Neural cell (in vitro differentiated cells): ENCODE measurements around the gene TFR2.

Experiments used
- EP300 ChIP-seq: fragments of 450-650 bp; conservative IDR thresholded peaks from 2 replicates; pipeline ENCODE4 v1.6.1; 2014; ENCODE audit warnings: antibody characterized with exemption, mild to moderate bottlenecking, moderate library complexity; ENCODE audit not compliant: poor library complexity, severe bottlenecking
- EZH2 ChIP-seq: fragments of 200-600, 300-800 bp; shearing (Covaris generic), sonication (generic); IDR thresholded peaks from 2 replicates; pipeline ENCODE4 v1.6.1; 2014; ENCODE audit warnings: antibody characterized with exemption, low read length, borderline replicate concordance, mild to moderate bottlenecking; ENCODE audit not compliant: insufficient read depth, poor library complexity, severe bottlenecking
- MXI1 ChIP-seq: fragments of 450-650 bp; conservative IDR thresholded peaks from 2 replicates; pipeline ENCODE4 v1.6.1; 2014; ENCODE audit warnings: antibody characterized with exemption, mild to moderate bottlenecking; ENCODE audit not compliant: poor library complexity, severe bottlenecking
- POLR2AphosphoS5 ChIP-seq: IDR thresholded peaks from 2 replicates; pipeline ENCODE4 v1.6.1; 2012
- SMC3 ChIP-seq: fragments of 450-650 bp; conservative IDR thresholded peaks from 2 replicates; pipeline ENCODE4 v1.6.1; 2014; ENCODE audit warnings: antibody characterized with exemption, mild to moderate bottlenecking, moderate library complexity; ENCODE audit not compliant: poor library complexity
- TAF1 ChIP-seq: IDR thresholded peaks from 2 replicates; pipeline ENCODE4 v1.6.1; 2012; ENCODE audit warnings: low read depth
- TF ChIP-seq, protein P1 (sequence below): fragments of 450-650 bp; IDR thresholded peaks from 2 replicates; pipeline ENCODE4 v1.5.1; 2014; ENCODE audit warnings: antibody characterized with exemption, mild to moderate bottlenecking, moderate library complexity; ENCODE audit not compliant: poor library complexity, severe bottlenecking

DNA sequence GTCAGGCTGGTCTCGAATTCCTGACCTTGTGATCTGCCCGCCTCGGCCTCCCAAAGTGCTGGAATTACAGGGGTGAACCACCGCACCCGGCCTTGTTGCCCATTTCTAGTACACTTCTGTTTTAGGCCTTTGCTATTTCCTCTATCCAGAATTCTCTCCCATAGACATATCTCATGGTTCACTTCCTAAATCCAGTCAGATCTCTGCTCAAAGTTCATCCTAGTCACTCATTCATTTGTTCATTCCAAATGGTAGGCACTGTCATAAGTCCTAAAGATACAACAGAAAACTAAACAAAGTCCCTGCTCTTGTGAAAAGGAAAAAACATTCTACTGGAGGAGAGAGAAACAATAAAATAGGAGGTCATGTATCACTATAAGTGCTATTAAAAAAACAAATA lies 31.4 kb downstream of the TFR2 start:
- TF ChIP-seq, protein P1, sequence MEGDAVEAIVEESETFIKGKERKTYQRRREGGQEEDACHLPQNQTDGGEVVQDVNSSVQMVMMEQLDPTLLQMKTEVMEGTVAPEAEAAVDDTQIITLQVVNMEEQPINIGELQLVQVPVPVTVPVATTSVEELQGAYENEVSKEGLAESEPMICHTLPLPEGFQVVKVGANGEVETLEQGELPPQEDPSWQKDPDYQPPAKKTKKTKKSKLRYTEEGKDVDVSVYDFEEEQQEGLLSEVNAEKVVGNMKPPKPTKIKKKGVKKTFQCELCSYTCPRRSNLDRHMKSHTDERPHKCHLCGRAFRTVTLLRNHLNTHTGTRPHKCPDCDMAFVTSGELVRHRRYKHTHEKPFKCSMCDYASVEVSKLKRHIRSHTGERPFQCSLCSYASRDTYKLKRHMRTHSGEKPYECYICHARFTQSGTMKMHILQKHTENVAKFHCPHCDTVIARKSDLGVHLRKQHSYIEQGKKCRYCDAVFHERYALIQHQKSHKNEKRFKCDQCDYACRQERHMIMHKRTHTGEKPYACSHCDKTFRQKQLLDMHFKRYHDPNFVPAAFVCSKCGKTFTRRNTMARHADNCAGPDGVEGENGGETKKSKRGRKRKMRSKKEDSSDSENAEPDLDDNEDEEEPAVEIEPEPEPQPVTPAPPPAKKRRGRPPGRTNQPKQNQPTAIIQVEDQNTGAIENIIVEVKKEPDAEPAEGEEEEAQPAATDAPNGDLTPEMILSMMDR = no peak
- TF ChIP-seq POLR2AphosphoS5 (no peak), EZH2 (no peak), TAF1 (no peak), SMC3 (no peak), EP300 (no peak), MXI1 (no peak)
